Pancreas (tissue), 10 donors: Measurements from ENCODE around the gene UTP4. TPM values are rescaled to one million over a fixed set of nuclear protein-coding genes. Genes with fewer than 3 reads are reported as not detected.
A peak's percentile ranks its signal among the peaks of the same experiment; 100 is the strongest.
"Not testable (repeated sequence)": the region's sequence is repeated elsewhere in the genome, so short reads cannot be mapped to it uniquely, and the experiment has no call there.

ENCODE experiments used
- ATAC-seq, 4 donors: fragments of 200-7000 bp; cut with Tn5 transposase; one replicate each; pipeline versions ENCODE4 v1.8.0 to v1.9.1; 2020; ENCODE audit warnings: mild to moderate bottlenecking in 4 of 4, moderate library complexity in 4 of 4
- DNase-seq, 6 donors: peaks; one replicate each; pipeline ENCODE4 v3.0.0-alpha.2; 2020
- FAIRE-seq: peaks from 2 replicates; lab custom pipeline; 2012; peaks lifted over from hg19 to GRCh38; lab: Jason Lieb, UNC
- H3K27ac ChIP-seq, 4 donors: fragments of 200-600 bp; sonication (generic); 1 replicate in 3 of 4; 2 replicates in 1 of 4; pipeline versions ENCODE4 v1.5.0 to v1.8.0; 2020
- H3K27me3 ChIP-seq, 4 donors: fragments of 200-600 bp; one replicate each; pipeline ENCODE4 v1.8.0; 2021
- H3K36me3 ChIP-seq, 3 donors: fragments of 200-600 bp; sonication (generic) in 1 of 3; one replicate each; pipeline versions ENCODE4 v1.5.0 to v1.8.0; 2020 to 2021
- H3K4me1 ChIP-seq, 3 donors: fragments of 200-600 bp; one replicate each; pipeline ENCODE4 v1.8.0; 2021
- H3K4me3 ChIP-seq, 4 donors: fragments of 200-600 bp; sonication (generic) in 2 of 4; one replicate each; pipeline versions ENCODE4 v1.5.0 to v1.8.0; 2020 to 2021
- H3K9me3 ChIP-seq, 4 donors: fragments of 200-600 bp; one replicate each; pipeline ENCODE4 v1.8.0; 2021
- WGBS, 2 donors: extraction: QIAGEN DNeasy Blood & Tissue Kit; methylation state at CpG; one replicate each; pipeline ENCODE4 v1.1.7; 2013; 5-methylcytosine and 5-hydroxymethylcytosine counted together
- intact Hi-C, 3 donors: fragments of 100-400 bp; cut with DNase I; formaldehyde crosslinking; loops; one replicate each; pipeline versions ENCODE4 v1.11.1 to v1.14.2; 2022
- polyA plus RNA-seq, 2 donors: library from polyadenylated mRNA; stranded (reverse); fragments of 200-250 nt; gene quantifications; one replicate each; pipeline ENCODE4 v1.2.3, GENCODE V29; 2013
- total RNA-seq, 6 donors: library from RNA; stranded (reverse); fragmentation: NEBNext Ultra II Directional in 4 of 6; extraction: Animal tissue kit (Norgen Biotek cat#: 25700) in 4 of 6; gene quantifications; one replicate each; pipeline versions ENCODE4 v1.2.1 to v1.2.4, GENCODE V29; 2021 to 2023
- TF ChIP-seq, protein P1 (sequence below), 4 donors: fragments of 200-600 bp; sonication (generic) in 3 of 4; IDR thresholded peaks; one replicate each; pipeline versions ENCODE4 v1.5.0 to v1.8.0; 2021; ENCODE audit warnings: antibody characterized with exemption in 4 of 4
- donor health status: healthy with polysubstance abuse.
- donor health status: DM: no; HTN: no; CAD: no; lungs with moderate emphysema.
- donor health status: DM: no; HTN: no; CAD: no.
- donor health status: control.
- donor health status: control.
- donor health status: Bipolar disorder and iron deficiency.
- donor health status: DM: yes; HTN: yes; CAD: no.
- donor health status: DM: no; HTN: no; CAD: no.
- donor health status: DM: no; HTN: no; CAD: no.
- donor health status: DM: yes; HTN: yes; CAD: no.

Gene UTP4
- total and polyA plus RNA-seq, 8 donors, result 11.6 to 29.0 (median 21.8) TPM

DNA sequence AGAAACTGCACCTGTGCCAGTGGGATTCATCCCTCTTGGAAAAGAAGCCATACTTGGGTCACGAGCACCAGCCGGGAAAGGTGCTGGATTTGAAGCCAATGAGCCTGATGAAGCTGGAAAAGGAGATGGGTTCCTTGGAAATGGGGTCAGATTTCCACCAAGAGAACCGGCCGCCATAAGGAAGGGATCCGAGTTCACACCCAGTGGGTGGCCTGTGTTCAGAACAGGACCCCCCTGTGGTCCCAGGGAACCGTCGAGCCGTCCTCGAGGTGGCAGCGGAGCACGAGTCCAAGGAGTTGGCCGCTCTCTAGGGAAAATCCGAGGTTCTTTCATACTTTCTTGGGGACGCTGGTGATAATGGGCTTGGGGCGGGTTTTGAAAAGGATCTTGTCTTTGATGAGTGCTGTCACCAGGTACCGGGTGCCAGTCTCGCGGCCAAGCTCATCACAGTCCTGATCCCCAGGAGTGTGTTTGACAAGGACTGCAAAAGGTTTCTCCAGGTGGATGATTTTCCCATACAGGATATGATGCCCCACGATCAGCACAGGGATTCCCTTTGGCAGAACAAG lies 12.3 kb upstream of the UTP4 start:
- Histone ChIP-seq H3K4me1 (peaks cover 8 to 14% (median 11%) of the 10 kb centered on the region in 3 donors), H3K27ac (peak overlapping the region in 1 of 4 donors; percentile 69), H3K27me3 (no peaks in the 10 kb centered on the region), H3K9me3 (no peaks in the 10 kb centered on the region), H3K36me3 (peaks cover 0 to 7% (median 0%) of the 10 kb centered on the region in 3 donors), H3K4me3 (no peak overlapping the region)
- no peak for ATAC-seq
- TF ChIP-seq, protein P1, sequence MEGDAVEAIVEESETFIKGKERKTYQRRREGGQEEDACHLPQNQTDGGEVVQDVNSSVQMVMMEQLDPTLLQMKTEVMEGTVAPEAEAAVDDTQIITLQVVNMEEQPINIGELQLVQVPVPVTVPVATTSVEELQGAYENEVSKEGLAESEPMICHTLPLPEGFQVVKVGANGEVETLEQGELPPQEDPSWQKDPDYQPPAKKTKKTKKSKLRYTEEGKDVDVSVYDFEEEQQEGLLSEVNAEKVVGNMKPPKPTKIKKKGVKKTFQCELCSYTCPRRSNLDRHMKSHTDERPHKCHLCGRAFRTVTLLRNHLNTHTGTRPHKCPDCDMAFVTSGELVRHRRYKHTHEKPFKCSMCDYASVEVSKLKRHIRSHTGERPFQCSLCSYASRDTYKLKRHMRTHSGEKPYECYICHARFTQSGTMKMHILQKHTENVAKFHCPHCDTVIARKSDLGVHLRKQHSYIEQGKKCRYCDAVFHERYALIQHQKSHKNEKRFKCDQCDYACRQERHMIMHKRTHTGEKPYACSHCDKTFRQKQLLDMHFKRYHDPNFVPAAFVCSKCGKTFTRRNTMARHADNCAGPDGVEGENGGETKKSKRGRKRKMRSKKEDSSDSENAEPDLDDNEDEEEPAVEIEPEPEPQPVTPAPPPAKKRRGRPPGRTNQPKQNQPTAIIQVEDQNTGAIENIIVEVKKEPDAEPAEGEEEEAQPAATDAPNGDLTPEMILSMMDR (IDR thresholded peaks at IDR 0.05), result no peak
- DNase-seq, result no peak
- WGBS, 2 donors, result 95 to 97% methylated on average over 19 of the region's 19 CpGs
- intact Hi-C loops, result loop anchor here in 1 of 3 donors (5.0 kb wide), 1 partner anchor 223 kb away; no protein-coding TSS in a partner anchor
- FAIRE-seq, result no peak

GRCh38 chr16:69123910-69124309 lies 8.5 kb upstream of the UTP4 start:
- no peak for FAIRE-seq

DNA sequence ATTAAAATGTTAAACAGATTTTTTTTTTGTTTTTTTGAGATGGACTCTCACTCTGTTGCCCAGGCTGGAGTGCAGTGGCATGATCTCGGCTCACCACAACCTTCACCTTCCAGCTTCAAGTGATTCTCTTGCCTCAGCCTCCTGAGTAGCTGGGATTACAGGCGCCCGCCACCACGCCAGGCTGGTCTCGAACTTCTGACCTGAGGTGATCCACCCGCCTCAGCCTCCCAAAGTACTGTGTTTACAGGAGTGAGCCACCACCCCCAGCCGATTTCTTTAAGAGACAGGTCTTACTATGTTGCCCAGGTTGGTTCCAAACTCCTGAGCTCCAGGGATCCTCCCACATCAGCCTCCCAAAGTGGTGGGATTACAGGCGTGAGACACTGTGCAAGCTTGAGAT lies 8.0 kb upstream of the UTP4 start:
- H3K4me3 ChIP-seq, H3K27ac ChIP-seq, FAIRE-seq, DNase-seq, H3K27me3 ChIP-seq, ATAC-seq, H3K36me3 ChIP-seq, H3K9me3 ChIP-seq, H3K4me1 ChIP-seq: not testable (repeated sequence)
- intact Hi-C loops, result loop anchor here in 1 of 3 donors (5.0 kb wide), 1 partner anchor 227 kb away; no protein-coding TSS in a partner anchor
- 82% methylated on average over 8 of the region's 8 CpGs for WGBS, 2 donors

More at GRCh38 chr16:69123910-69124309, 8.5 kb upstream of the UTP4 start:
- peaks cover 0 to 7% (median 0%) of the 10 kb centered on the region in 3 donors for H3K36me3 ChIP-seq
- no peak overlapping the region for H3K4me3 ChIP-seq
- intact Hi-C loops, result loop anchor here in 1 of 3 donors (5.0 kb wide), 1 partner anchor 227 kb away; no protein-coding TSS in a partner anchor
- TF ChIP-seq, protein P1 (IDR thresholded peaks at IDR 0.05), result peak; percentile 28 to 55 (median 42)
- H3K9me3 ChIP-seq, result no peaks in the 10 kb centered on the region
- peak in 3 of 4 donors; percentile 64 to 73 (median 69) for ATAC-seq
- H3K27me3 ChIP-seq, result no peaks in the 10 kb centered on the region
- no peak overlapping the region for H3K27ac ChIP-seq
- peaks cover 7 to 10% (median 8%) of the 10 kb centered on the region in 3 donors for H3K4me1 ChIP-seq
- 79% methylated on average over 3 of the region's 3 CpGs for WGBS, 2 donors
- peak in 3 of 6 donors; percentile 51 to 62 (median 58) for DNase-seq

DNA sequence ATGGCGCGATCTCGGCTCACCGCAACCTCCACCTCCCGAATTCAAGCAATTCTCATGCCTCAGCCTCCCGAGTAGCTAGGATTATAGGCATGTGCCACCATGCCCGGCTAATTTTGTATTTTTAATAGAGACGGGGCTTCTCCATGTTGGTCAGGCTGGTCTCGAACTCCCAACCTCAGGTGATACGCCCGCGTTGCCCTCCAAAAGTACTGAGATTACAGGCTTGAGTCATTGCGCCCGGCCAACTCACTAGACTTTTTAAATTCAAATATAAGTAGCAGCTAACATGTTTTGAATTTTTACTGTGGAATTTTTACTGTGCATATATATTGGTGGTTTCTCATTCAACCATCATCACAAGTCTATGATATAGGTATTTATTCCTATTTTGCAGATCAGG lies 7.5 kb upstream of the UTP4 start:
- DNase-seq, H3K27me3 ChIP-seq: not testable (repeated sequence)

GRCh38 chr16:69126221-69126620 lies 6.2 kb upstream of the UTP4 start:
- TF ChIP-seq, protein P1 (IDR thresholded peaks at IDR 0.05), result no peak
- no peak for FAIRE-seq
- no peak for DNase-seq
- no peaks in the 10 kb centered on the region for H3K27me3 ChIP-seq
- WGBS, 2 donors, result 70 to 77% methylated on average over 3 of the region's 3 CpGs
- no peak for ATAC-seq
- H3K36me3 ChIP-seq, result no peaks in the 10 kb centered on the region
- H3K4me1 ChIP-seq, result peaks cover 0 to 13% (median 9%) of the 10 kb centered on the region in 3 donors
- no peak overlapping the region for H3K4me3 ChIP-seq
- no peaks in the 10 kb centered on the region for H3K9me3 ChIP-seq
- intact Hi-C loops, result no loop called here
- no peak overlapping the region for H3K27ac ChIP-seq

More for the DNA sequence above, 7.5 kb upstream of the UTP4 start:
- not testable (repeated sequence) for H3K4me3 ChIP-seq, ATAC-seq, H3K4me1 ChIP-seq, FAIRE-seq, H3K9me3 ChIP-seq, H3K36me3 ChIP-seq, H3K27ac ChIP-seq
- intact Hi-C loops, result loop anchor here in 1 of 3 donors (5.0 kb wide), 1 partner anchor 228 kb away; no protein-coding TSS in a partner anchor
- WGBS, 2 donors, result 92 to 93% methylated on average over 14 of the region's 14 CpGs

GRCh38 chr16:69126801-69127200 lies 5.6 kb upstream of the UTP4 start:
- intact Hi-C loops, result not testable (repeated sequence)

More at GRCh38 chr16:69126801-69127200, 5.6 kb upstream of the UTP4 start:
- not testable (repeated sequence) for H3K4me3 ChIP-seq, H3K27me3 ChIP-seq, H3K36me3 ChIP-seq, H3K9me3 ChIP-seq, ATAC-seq, DNase-seq, FAIRE-seq, H3K27ac ChIP-seq
- H3K4me1 ChIP-seq, result peaks cover 0 to 13% (median 9%) of the 10 kb centered on the region in 3 donors
- 94 to 96% methylated on average over 10 of the region's 10 CpGs for WGBS, 2 donors
